ENCODE results near the gene FPR2. TPM values are rescaled to one million over a fixed set of nuclear protein-coding genes. Genes with fewer than 3 reads are reported as not detected.
"Not testable (repeated sequence)": the region's sequence is repeated elsewhere in the genome, so short reads cannot be mapped to it uniquely, and the experiment has no call there.

The FPR2 gene
- total RNA-seq, 1 experiment from 2014 or later, result not detected

DNA sequence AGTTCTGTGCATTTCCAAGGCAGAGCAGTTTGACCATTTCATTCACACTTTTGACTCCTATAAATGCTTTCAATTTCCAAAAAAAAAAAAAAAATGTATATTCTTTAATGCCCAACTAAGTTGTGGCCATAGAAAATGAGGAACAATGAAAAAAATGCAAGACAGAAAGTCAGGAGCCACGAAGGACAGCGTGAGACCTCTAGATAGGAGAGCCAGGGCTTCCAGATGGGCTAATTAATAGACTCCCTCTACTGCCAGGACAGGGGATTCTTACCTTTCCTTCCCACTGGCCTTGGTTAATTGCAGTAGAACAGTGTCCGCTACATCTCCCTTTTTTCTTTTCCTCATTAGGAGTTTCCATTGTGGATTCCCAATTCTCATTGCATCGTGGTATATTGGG is 42.5 kb downstream of the FPR2 start:
- H3K27me3 ChIP-seq (ENCODE audit: insufficient read depth, low read depth), result no peaks in the 10 kb centered on the region
- no peaks in the 10 kb centered on the region; the same call in 1 of the 2 replicates for H3K9me2 ChIP-seq (ENCODE audit: insufficient read depth)
- intact Hi-C loops (cut with micrococcal nuclease; ENCODE audit: unreplicated experiment), result no loop called here
- H4K20me1 ChIP-seq (ENCODE audit: insufficient read depth), result no peaks in the 10 kb centered on the region
- ChIA-PET CTCF (interaction anchor here (0.6 to 0.7 kb wide), 2 partner anchors 143 to 946 kb away, joined by 3 to 6 read pairs; no protein-coding TSS in a partner anchor), POLR2A (ENCODE audit: unreplicated experiment) (no interaction called here)
- no peaks in the 10 kb centered on the region for H3K36me3 ChIP-seq (ENCODE audit: low read depth)
- TF ChIP-seq EZH2 (IDR thresholded peaks at IDR 0.05; ENCODE audit: low read depth), result no peak
- TF ChIP-seq, protein P1, sequence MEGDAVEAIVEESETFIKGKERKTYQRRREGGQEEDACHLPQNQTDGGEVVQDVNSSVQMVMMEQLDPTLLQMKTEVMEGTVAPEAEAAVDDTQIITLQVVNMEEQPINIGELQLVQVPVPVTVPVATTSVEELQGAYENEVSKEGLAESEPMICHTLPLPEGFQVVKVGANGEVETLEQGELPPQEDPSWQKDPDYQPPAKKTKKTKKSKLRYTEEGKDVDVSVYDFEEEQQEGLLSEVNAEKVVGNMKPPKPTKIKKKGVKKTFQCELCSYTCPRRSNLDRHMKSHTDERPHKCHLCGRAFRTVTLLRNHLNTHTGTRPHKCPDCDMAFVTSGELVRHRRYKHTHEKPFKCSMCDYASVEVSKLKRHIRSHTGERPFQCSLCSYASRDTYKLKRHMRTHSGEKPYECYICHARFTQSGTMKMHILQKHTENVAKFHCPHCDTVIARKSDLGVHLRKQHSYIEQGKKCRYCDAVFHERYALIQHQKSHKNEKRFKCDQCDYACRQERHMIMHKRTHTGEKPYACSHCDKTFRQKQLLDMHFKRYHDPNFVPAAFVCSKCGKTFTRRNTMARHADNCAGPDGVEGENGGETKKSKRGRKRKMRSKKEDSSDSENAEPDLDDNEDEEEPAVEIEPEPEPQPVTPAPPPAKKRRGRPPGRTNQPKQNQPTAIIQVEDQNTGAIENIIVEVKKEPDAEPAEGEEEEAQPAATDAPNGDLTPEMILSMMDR (conservative IDR thresholded peaks at IDR 0.05), result no peak
- H3K4me1 ChIP-seq (replicated peaks; ENCODE audit: insufficient read depth), result no peaks in the 10 kb centered on the region
- H3K79me2 ChIP-seq (ENCODE audit: low read depth), result no peaks in the 10 kb centered on the region
- no TSS peak for BruUV-seq (replicated peaks)
- H3K27ac ChIP-seq, result no peak overlapping the region
- H3F3A ChIP-seq (ENCODE audit: insufficient read depth, low read depth), result no peaks in the 10 kb centered on the region; the same call in 1 of the 2 replicates
- no peak overlapping the region for H3K4me2 ChIP-seq
- no peak overlapping the region for H2AFZ ChIP-seq
- H3K9me3 ChIP-seq (ENCODE audit: insufficient read depth, low read depth), result peaks cover 5% of the 10 kb centered on the region; the same call in 1 of the 2 replicates
- no peak overlapping the region for H3K4me3 ChIP-seq
- no peak for DNase-seq

DNA sequence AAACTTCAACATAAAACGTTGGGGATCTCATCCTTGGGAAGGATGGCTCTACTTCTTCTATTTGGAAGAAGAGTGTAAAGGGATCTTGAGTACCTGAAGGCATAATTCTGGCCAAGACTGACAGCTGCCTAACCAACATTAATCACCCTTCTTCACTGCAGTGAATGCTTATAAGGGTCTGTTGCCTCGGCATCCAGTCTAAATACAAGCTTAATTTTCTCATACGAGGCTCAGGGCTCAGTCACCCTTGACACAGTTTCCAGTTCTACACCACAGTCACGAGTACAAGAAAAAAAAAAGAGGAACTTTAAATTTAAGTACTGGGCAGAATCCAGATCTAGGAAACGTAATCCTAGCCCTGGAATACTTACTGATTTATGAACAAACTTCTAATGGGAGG is 43.0 kb downstream of the FPR2 start:
- DNase-seq, result no peak
- BruUV-seq (replicated peaks), result no TSS peak
- H3K4me1 ChIP-seq (replicated peaks; ENCODE audit: insufficient read depth), result no peaks in the 10 kb centered on the region
- H3K4me3 ChIP-seq, result no peak overlapping the region
- ChIA-PET POLR2A (ENCODE audit: unreplicated experiment) (no interaction called here), CTCF (interaction anchor here (0.6 to 0.7 kb wide), 2 partner anchors 143 to 945 kb away, joined by 3 to 6 read pairs; no protein-coding TSS in a partner anchor)
- H4K20me1 ChIP-seq (ENCODE audit: insufficient read depth), result no peaks in the 10 kb centered on the region
- peaks cover 5% of the 10 kb centered on the region; the same call in 1 of the 2 replicates for H3K9me3 ChIP-seq (ENCODE audit: insufficient read depth, low read depth)
- no peaks in the 10 kb centered on the region for H3K79me2 ChIP-seq (ENCODE audit: low read depth)
- intact Hi-C loops (cut with micrococcal nuclease; ENCODE audit: unreplicated experiment), result no loop called here
- TF ChIP-seq EZH2 (IDR thresholded peaks at IDR 0.05; ENCODE audit: low read depth), result no peak
- TF ChIP-seq, protein P1 (conservative IDR thresholded peaks at IDR 0.05), result no peak
- no peaks in the 10 kb centered on the region; the same call in 1 of the 2 replicates for H3K9me2 ChIP-seq (ENCODE audit: insufficient read depth)
- no peaks in the 10 kb centered on the region for H3K27me3 ChIP-seq (ENCODE audit: insufficient read depth, low read depth)
- H3F3A ChIP-seq (ENCODE audit: insufficient read depth, low read depth), result no peaks in the 10 kb centered on the region; the same call in 1 of the 2 replicates
- H2AFZ ChIP-seq, result no peak overlapping the region
- H3K4me2 ChIP-seq, result no peak overlapping the region
- H3K36me3 ChIP-seq (ENCODE audit: low read depth), result no peaks in the 10 kb centered on the region
- no peak overlapping the region for H3K27ac ChIP-seq

DNA sequence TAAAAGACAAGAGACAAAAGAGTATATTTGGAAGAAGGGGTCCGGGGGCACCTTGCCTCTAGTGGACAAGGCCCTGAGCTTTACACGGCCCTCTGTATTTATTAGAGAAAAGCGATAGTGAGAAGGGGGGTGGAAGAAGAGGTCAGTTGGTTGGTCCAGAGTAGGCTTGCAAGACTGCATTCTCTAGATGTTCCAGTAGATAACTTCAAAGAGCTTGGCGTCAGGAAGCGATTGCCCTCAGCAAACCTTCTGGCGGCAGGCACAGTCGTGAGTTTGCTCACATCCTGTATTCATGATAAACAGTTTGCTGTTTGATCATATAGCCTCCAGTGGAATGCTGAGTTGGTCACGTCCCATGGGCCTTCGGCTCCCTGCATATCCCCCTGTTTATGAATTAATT is 43.8 kb downstream of the FPR2 start:
- H3K4me2 ChIP-seq; H3K79me2 ChIP-seq (ENCODE audit: low read depth); H3K9me2 ChIP-seq (ENCODE audit: insufficient read depth); H3K36me3 ChIP-seq (ENCODE audit: low read depth); H3K4me3 ChIP-seq; H4K20me1 ChIP-seq (ENCODE audit: insufficient read depth); H3K27ac ChIP-seq; H3K27me3 ChIP-seq (ENCODE audit: insufficient read depth, low read depth); H3F3A ChIP-seq (ENCODE audit: insufficient read depth, low read depth); H3K4me1 ChIP-seq (replicated peaks; ENCODE audit: insufficient read depth); BruUV-seq (replicated peaks); CTCF ChIA-PET; H3K9me3 ChIP-seq (ENCODE audit: insufficient read depth, low read depth); intact Hi-C loops (cut with micrococcal nuclease; ENCODE audit: unreplicated experiment); POLR2A ChIA-PET (ENCODE audit: unreplicated experiment); H2AFZ ChIP-seq: not testable (repeated sequence)
- peak in 1 of 2 experiments; percentile 56 for DNase-seq

DNA sequence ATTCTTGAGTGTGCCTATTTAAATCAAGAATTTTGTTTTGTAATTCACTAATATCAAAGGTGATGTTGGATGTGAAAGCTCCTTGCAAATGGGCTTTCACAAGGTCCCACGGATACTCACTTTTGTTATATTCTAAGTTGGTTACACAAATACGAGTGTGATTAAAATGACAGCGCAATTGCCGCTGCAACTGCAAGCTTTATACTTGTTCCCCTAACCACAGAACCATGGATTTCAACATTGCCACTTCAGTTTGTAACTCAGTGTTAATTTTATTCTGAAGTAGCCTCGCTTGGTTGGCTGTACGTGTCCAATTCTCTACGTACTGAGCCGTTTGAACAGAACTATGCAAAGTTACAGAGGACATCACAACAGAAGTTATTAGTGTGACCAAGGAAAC is 44.4 kb downstream of the FPR2 start:
- H3K4me2 ChIP-seq; H3K79me2 ChIP-seq (ENCODE audit: low read depth); POLR2A ChIA-PET (ENCODE audit: unreplicated experiment); H3K9me2 ChIP-seq (ENCODE audit: insufficient read depth); CTCF ChIA-PET; H3K9me3 ChIP-seq (ENCODE audit: insufficient read depth, low read depth); H3K4me1 ChIP-seq (replicated peaks; ENCODE audit: insufficient read depth); H3K36me3 ChIP-seq (ENCODE audit: low read depth); H3K27me3 ChIP-seq (ENCODE audit: insufficient read depth, low read depth); intact Hi-C loops (cut with micrococcal nuclease; ENCODE audit: unreplicated experiment); H3F3A ChIP-seq (ENCODE audit: insufficient read depth, low read depth); H2AFZ ChIP-seq; BruUV-seq (replicated peaks); H3K27ac ChIP-seq; H3K4me3 ChIP-seq; H4K20me1 ChIP-seq (ENCODE audit: insufficient read depth); DNase-seq: not testable (repeated sequence)

DNA sequence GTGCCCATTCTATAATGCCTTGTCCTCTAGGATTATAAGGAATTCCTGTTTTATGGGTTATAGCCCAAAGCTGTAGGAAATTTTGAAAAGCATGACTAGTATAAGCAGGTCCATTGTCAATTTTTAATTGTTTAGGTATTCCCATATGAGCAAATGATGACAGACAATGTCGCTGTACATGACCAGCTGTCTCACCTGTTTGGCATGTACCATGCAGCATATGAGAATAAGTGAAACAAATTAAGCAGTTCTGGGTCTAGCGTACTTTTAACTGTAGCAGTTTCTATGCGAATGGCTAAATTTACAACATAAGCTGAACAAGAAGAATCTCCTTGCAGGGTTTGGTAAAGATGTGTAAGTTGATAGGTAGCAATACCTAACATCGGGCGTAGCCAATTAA is 45.6 kb downstream of the FPR2 start:
- H3K9me3 ChIP-seq (ENCODE audit: insufficient read depth, low read depth); DNase-seq; H3K36me3 ChIP-seq (ENCODE audit: low read depth); intact Hi-C loops (cut with micrococcal nuclease; ENCODE audit: unreplicated experiment); H3K4me2 ChIP-seq; H3K4me1 ChIP-seq (replicated peaks; ENCODE audit: insufficient read depth); POLR2A ChIA-PET (ENCODE audit: unreplicated experiment); H3K4me3 ChIP-seq; H3K79me2 ChIP-seq (ENCODE audit: low read depth); H3K9me2 ChIP-seq (ENCODE audit: insufficient read depth); H4K20me1 ChIP-seq (ENCODE audit: insufficient read depth); BruUV-seq (replicated peaks); H3F3A ChIP-seq (ENCODE audit: insufficient read depth, low read depth); CTCF ChIA-PET; H3K27ac ChIP-seq; H2AFZ ChIP-seq; H3K27me3 ChIP-seq (ENCODE audit: insufficient read depth, low read depth): not testable (repeated sequence)

Measured in PC-9 (cell line).